ENCODE results near the gene DAD1. TPM values are rescaled to one million over a fixed set of nuclear protein-coding genes. Genes with fewer than 3 reads are reported as not detected.
"Not testable (repeated sequence)": the region's sequence is repeated elsewhere in the genome, so short reads cannot be mapped to it uniquely, and the experiment has no call there.

Gene DAD1
- total RNA-seq, 1 donor from 2014 or later, result 145 TPM

GRCh38 chr14:22627506-22628263 is 38.7 kb upstream of the DAD1 start:
- H3K27me3 ChIP-seq, result no peaks in the 10 kb centered on the region
- TF ChIP-seq CTCF (IDR thresholded peaks at IDR 0.05) (no peak), POLR2A (IDR thresholded peaks at IDR 0.05) (no peak), POLR2AphosphoS5 (IDR thresholded peaks at IDR 0.05; ENCODE audit: insufficient read depth in 1 of 2, low read depth in 1 of 2) (no peak)
- no peaks in the 10 kb centered on the region for H3K4me1 ChIP-seq
- no peak overlapping the region for H3K27ac ChIP-seq
- no peak overlapping the region for H3K4me3 ChIP-seq
- H3K9me3 ChIP-seq, result no peaks in the 10 kb centered on the region
- H3K36me3 ChIP-seq, result no peaks in the 10 kb centered on the region
- no peak for DNase-seq (ENCODE audit: extremely low spot score in 2 of 2)
- intact Hi-C loops (cut with DNase I), result no loop called here

- Histone ChIP-seq H3K36me3 (no peaks in the 10 kb centered on the region), H3K4me3 (no peak overlapping the region), H3K27me3 (no peaks in the 10 kb centered on the region), H3K27ac (no peak overlapping the region), H3K4me1 (no peaks in the 10 kb centered on the region), H3K9me3 (no peaks in the 10 kb centered on the region)
- no peak for DNase-seq (ENCODE audit: extremely low spot score in 2 of 2)
- intact Hi-C loops (cut with DNase I), result no loop called here
- TF ChIP-seq POLR2A (IDR thresholded peaks at IDR 0.05) (no peak), POLR2AphosphoS5 (IDR thresholded peaks at IDR 0.05; ENCODE audit: insufficient read depth in 1 of 2, low read depth in 1 of 2) (no peak), CTCF (IDR thresholded peaks at IDR 0.05) (no peak)
Observed at GRCh38 chr14:22626590-22626989, 37.6 kb upstream of the DAD1 start.

- Histone ChIP-seq H3K36me3 (no peaks in the 10 kb centered on the region), H3K4me1 (no peaks in the 10 kb centered on the region), H3K9me3 (no peaks in the 10 kb centered on the region), H3K27ac (no peak overlapping the region), H3K27me3 (no peaks in the 10 kb centered on the region), H3K4me3 (no peak overlapping the region)
- TF ChIP-seq POLR2A (IDR thresholded peaks at IDR 0.05) (no peak), CTCF (IDR thresholded peaks at IDR 0.05) (no peak), POLR2AphosphoS5 (IDR thresholded peaks at IDR 0.05; ENCODE audit: insufficient read depth in 1 of 2, low read depth in 1 of 2) (no peak)
- no peak for DNase-seq (ENCODE audit: extremely low spot score in 2 of 2)
- intact Hi-C loops (cut with DNase I), result no loop called here
Observed at GRCh38 chr14:22623047-22623446, 34.0 kb upstream of the DAD1 start.

- no peak for DNase-seq (ENCODE audit: extremely low spot score in 2 of 2)
- Histone ChIP-seq H3K4me1 (no peaks in the 10 kb centered on the region), H3K27me3 (no peaks in the 10 kb centered on the region), H3K27ac (no peak overlapping the region), H3K9me3 (no peaks in the 10 kb centered on the region), H3K36me3 (no peaks in the 10 kb centered on the region), H3K4me3 (no peak overlapping the region)
- no peak for TF ChIP-seq CTCF (IDR thresholded peaks at IDR 0.05)
- TF ChIP-seq POLR2A (IDR thresholded peaks at IDR 0.05), result no peak
- no peak for TF ChIP-seq POLR2AphosphoS5 (IDR thresholded peaks at IDR 0.05; ENCODE audit: insufficient read depth in 1 of 2, low read depth in 1 of 2)
- intact Hi-C loops (cut with DNase I), result no loop called here
Observed at GRCh38 chr14:22622255-22622654, 33.2 kb upstream of the DAD1 start.

- H3K9me3 ChIP-seq; DNase-seq (ENCODE audit: extremely low spot score in 2 of 2); H3K27ac ChIP-seq; H3K27me3 ChIP-seq; intact Hi-C loops (cut with DNase I); H3K4me3 ChIP-seq: not testable (repeated sequence)
- H3K4me1 ChIP-seq, result peaks cover 15% of the 10 kb centered on the region
- peaks cover 0 to 13% of the 10 kb centered on the region in 2 donors for H3K36me3 ChIP-seq
Observed at GRCh38 chr14:22615765-22616164, 26.7 kb upstream of the DAD1 start.
